IMR-90 (cell line): ENCODE results near the gene MSL3.

ENCODE experiments used
- BHLHE40 ChIP-seq: fragments of 150-350 bp; IDR thresholded peaks from 2 replicates; pipeline ENCODE4 v1.6.1; 2016; ENCODE audit warnings: mild to moderate bottlenecking, low read depth, low read length
- CEBPB ChIP-seq: IDR thresholded peaks from 2 replicates; pipeline ENCODE4 v1.6.1; 2012; ENCODE audit warnings: low read depth, low read length, improper control_type of control experiment
- CHD1 ChIP-seq: IDR thresholded peaks from 2 replicates; pipeline ENCODE4 v1.6.1; 2012; ENCODE audit warnings: low read depth, low read length, improper control_type of control experiment
- CTCF ChIP-seq: conservative IDR thresholded peaks from 2 replicates; pipeline ENCODE4 v1.5.1; 2012; ENCODE audit warnings: mild to moderate bottlenecking, low read depth, low read length, improper control_type of control experiment
- ELK1 ChIP-seq: fragments of 150-350 bp; IDR thresholded peaks from 2 replicates; pipeline ENCODE4 v1.6.1; 2016; ENCODE audit warnings: low read depth, mild to moderate bottlenecking, low read length, moderate library complexity, borderline replicate concordance
- MAFK ChIP-seq: IDR thresholded peaks from 2 replicates; pipeline ENCODE4 v1.6.1; 2012; ENCODE audit warnings: low read depth, low read length, improper control_type of control experiment
- MAZ ChIP-seq: IDR thresholded peaks from 2 replicates; pipeline ENCODE4 v1.6.1; 2012; ENCODE audit warnings: low read depth, mild to moderate bottlenecking, low read length, improper control_type of control experiment, moderate library complexity, borderline replicate concordance
- MXI1 ChIP-seq: IDR thresholded peaks from 2 replicates; pipeline ENCODE4 v1.6.1; 2012; ENCODE audit warnings: low read depth, mild to moderate bottlenecking, low read length, moderate library complexity, borderline replicate concordance
- NFE2L2 ChIP-seq: fragments of 150-350 bp; IDR thresholded peaks from 2 replicates; pipeline ENCODE4 v1.6.1; 2016; ENCODE audit warnings: low read depth, mild to moderate bottlenecking, low read length
- POLR2A ChIP-seq: IDR thresholded peaks from 2 replicates; pipeline ENCODE4 v1.6.1; 2012; ENCODE audit warnings: mild to moderate bottlenecking, low read depth, low read length
- RCOR1 ChIP-seq: IDR thresholded peaks from 2 replicates; pipeline ENCODE4 v1.6.1; 2012; ENCODE audit warnings: mild to moderate bottlenecking, low read length, improper control_type of control experiment; ENCODE audit not compliant: insufficient replicate concordance
- RFX5 ChIP-seq: IDR thresholded peaks from 2 replicates; pipeline ENCODE4 v1.8.0; 2012; ENCODE audit warnings: low read depth, mild to moderate bottlenecking, low read length, moderate library complexity
- SMC3 ChIP-seq: fragments of 150-350 bp; IDR thresholded peaks from 2 replicates; pipeline ENCODE4 v1.6.1; 2016; ENCODE audit warnings: low read depth, mild to moderate bottlenecking, antibody characterized with exemption, low read length, moderate library complexity
- USF2 ChIP-seq: fragments of 150-350 bp; IDR thresholded peaks from 2 replicates; pipeline ENCODE4 v1.6.1; 2017; ENCODE audit warnings: mild to moderate bottlenecking, antibody characterized with exemption, low read length, low read depth

DNA sequence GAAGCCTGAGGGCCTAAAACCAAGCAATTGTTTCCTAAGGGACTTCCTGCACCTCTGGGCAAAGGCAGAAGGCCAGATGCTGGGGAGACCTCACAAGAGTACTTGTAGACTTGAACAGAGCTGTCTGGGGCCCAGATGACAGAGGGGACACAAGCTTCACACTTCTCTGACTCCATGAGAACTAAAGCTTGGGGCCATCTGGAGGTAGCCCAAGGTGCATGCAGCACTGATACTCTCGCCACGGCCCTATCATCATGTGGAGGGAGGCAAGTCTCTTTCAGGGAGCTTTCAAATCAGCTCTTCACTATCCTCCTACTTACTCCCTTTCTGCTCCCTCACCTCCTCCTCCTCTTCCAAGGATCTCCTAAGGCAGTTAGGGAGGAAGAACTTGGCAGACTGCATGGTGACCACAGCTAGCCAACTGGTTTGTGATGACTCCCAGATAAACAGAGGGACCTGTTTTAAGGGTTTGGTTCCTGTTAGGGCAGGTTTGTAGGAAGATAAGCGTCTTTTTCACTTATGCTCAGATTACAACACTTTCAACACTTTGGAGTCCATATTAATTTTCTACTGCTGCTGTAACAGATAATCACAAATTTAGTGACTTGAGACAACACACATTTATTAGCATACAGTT lies 23.8 kb downstream of the MSL3 start:
- TF ChIP-seq CTCF (no peak), ELK1 (no peak), USF2 (no peak), POLR2A (no peak), RCOR1 (no peak), CHD1 (no peak), MXI1 (no peak), BHLHE40 (no peak), RFX5 (no peak), CEBPB (no peak), SMC3 (no peak), MAZ (no peak), NFE2L2 (no peak), MAFK (no peak)
